ENCODE measurements around the gene SNX8. TPM values are rescaled to one million over a fixed set of nuclear protein-coding genes. Genes with fewer than 3 reads are reported as not detected.
A peak's percentile ranks its signal among the peaks of the same experiment; 100 is the strongest.

SNX8 gene
- total and polyA plus RNA-seq, 2 of the 13 experiments (the other 11 are each of a cell fraction or from before 2014, with no cell fraction given): 20.6 to 45.2 TPM

DNA sequence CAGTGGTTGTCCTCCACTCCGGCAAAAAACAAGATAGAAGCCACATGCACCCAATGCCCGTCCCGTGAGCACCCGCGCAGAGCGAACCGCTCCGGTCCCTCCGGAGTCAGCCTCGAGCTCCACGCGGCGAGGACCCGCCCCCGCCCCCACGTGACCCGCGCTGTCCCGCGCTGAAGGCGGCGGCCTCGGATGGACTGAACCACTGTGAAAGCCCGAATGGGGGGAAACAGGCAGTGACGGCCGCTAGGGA is 39.6 kb upstream of the SNX8 start (continued):
- no peak for TF ChIP-seq ZNF512B (CRISPR knock-in tag; IDR thresholded peaks at IDR 0.05; ENCODE audit: borderline replicate concordance)
- TF ChIP-seq, protein P1, sequence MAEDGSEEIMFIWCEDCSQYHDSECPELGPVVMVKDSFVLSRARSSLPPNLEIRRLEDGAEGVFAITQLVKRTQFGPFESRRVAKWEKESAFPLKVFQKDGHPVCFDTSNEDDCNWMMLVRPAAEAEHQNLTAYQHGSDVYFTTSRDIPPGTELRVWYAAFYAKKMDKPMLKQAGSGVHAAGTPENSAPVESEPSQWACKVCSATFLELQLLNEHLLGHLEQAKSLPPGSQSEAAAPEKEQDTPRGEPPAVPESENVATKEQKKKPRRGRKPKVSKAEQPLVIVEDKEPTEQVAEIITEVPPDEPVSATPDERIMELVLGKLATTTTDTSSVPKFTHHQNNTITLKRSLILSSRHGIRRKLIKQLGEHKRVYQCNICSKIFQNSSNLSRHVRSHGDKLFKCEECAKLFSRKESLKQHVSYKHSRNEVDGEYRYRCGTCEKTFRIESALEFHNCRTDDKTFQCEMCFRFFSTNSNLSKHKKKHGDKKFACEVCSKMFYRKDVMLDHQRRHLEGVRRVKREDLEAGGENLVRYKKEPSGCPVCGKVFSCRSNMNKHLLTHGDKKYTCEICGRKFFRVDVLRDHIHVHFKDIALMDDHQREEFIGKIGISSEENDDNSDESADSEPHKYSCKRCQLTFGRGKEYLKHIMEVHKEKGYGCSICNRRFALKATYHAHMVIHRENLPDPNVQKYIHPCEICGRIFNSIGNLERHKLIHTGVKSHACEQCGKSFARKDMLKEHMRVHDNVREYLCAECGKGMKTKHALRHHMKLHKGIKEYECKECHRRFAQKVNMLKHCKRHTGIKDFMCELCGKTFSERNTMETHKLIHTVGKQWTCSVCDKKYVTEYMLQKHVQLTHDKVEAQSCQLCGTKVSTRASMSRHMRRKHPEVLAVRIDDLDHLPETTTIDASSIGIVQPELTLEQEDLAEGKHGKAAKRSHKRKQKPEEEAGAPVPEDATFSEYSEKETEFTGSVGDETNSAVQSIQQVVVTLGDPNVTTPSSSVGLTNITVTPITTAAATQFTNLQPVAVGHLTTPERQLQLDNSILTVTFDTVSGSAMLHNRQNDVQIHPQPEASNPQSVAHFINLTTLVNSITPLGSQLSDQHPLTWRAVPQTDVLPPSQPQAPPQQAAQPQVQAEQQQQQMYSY (CRISPR knock-in tag; IDR thresholded peaks at IDR 0.05): peak; percentile 71; the same call in 1 of the 2 replicates
- peak; percentile 92; the same call in 1 of the 2 replicates for TF ChIP-seq CHCHD3 (CRISPR knock-in tag; IDR thresholded peaks at IDR 0.05)
- no peak for TF ChIP-seq POLR2AphosphoS2 (IDR thresholded peaks at IDR 0.05; ENCODE audit: low read depth, low read length)
- TF ChIP-seq RBM39 (IDR thresholded peaks at IDR 0.05; ENCODE audit: low read depth, low read length, poor library complexity, severe bottlenecking): no peak
- TF ChIP-seq, protein P2, sequence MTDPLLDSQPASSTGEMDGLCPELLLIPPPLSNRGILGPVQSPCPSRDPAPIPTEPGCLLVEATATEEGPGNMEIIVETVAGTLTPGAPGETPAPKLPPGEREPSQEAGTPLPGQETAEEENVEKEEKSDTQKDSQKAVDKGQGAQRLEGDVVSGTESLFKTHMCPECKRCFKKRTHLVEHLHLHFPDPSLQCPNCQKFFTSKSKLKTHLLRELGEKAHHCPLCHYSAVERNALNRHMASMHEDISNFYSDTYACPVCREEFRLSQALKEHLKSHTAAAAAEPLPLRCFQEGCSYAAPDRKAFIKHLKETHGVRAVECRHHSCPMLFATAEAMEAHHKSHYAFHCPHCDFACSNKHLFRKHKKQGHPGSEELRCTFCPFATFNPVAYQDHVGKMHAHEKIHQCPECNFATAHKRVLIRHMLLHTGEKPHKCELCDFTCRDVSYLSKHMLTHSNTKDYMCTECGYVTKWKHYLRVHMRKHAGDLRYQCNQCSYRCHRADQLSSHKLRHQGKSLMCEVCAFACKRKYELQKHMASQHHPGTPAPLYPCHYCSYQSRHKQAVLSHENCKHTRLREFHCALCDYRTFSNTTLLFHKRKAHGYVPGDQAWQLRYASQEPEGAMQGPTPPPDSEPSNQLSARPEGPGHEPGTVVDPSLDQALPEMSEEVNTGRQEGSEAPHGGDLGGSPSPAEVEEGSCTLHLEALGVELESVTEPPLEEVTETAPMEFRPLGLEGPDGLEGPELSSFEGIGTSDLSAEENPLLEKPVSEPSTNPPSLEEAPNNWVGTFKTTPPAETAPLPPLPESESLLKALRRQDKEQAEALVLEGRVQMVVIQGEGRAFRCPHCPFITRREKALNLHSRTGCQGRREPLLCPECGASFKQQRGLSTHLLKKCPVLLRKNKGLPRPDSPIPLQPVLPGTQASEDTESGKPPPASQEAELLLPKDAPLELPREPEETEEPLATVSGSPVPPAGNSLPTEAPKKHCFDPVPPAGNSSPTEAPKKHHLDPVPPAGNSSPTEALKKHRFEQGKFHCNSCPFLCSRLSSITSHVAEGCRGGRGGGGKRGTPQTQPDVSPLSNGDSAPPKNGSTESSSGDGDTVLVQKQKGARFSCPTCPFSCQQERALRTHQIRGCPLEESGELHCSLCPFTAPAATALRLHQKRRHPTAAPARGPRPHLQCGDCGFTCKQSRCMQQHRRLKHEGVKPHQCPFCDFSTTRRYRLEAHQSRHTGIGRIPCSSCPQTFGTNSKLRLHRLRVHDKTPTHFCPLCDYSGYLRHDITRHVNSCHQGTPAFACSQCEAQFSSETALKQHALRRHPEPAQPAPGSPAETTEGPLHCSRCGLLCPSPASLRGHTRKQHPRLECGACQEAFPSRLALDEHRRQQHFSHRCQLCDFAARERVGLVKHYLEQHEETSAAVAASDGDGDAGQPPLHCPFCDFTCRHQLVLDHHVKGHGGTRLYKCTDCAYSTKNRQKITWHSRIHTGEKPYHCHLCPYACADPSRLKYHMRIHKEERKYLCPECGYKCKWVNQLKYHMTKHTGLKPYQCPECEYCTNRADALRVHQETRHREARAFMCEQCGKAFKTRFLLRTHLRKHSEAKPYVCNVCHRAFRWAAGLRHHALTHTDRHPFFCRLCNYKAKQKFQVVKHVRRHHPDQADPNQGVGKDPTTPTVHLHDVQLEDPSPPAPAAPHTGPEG (CRISPR knock-in tag; IDR thresholded peaks at IDR 0.05): peak; percentile 65; the same call in 1 of the 2 replicates
- peak; percentile 79; the same call in 1 of the 2 replicates for TF ChIP-seq ZNF574 (CRISPR knock-in tag; IDR thresholded peaks at IDR 0.05)
- no peak for TF ChIP-seq SOX6 (IDR thresholded peaks at IDR 0.05)
- TF ChIP-seq SOX6 (CRISPR knock-in tag; IDR thresholded peaks at IDR 0.05): no peak
- TF ChIP-seq KLF9 (CRISPR knock-in tag; IDR thresholded peaks at IDR 0.05; ENCODE audit: low read depth): peak; percentile 67; the same call in 1 of the 2 replicates
- TF ChIP-seq PHB2 (IDR thresholded peaks at IDR 0.05; ENCODE audit: partially characterized antibody): no peak
- TF ChIP-seq, protein P3, sequence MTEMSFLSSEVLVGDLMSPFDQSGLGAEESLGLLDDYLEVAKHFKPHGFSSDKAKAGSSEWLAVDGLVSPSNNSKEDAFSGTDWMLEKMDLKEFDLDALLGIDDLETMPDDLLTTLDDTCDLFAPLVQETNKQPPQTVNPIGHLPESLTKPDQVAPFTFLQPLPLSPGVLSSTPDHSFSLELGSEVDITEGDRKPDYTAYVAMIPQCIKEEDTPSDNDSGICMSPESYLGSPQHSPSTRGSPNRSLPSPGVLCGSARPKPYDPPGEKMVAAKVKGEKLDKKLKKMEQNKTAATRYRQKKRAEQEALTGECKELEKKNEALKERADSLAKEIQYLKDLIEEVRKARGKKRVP (CRISPR knock-in tag; IDR thresholded peaks at IDR 0.05): no peak
- TF ChIP-seq ZBTB42 (CRISPR knock-in tag; IDR thresholded peaks at IDR 0.05): peak; percentile 89; the same call in 1 of the 2 replicates
- TF ChIP-seq RFX3 (CRISPR knock-in tag; IDR thresholded peaks at IDR 0.05): no peak

All from HepG2 (cell line).